Uterus (tissue), 4 donors: ENCODE measurements around the gene SLC4A1. TPM values are rescaled to one million over a fixed set of nuclear protein-coding genes. Genes with fewer than 3 reads are reported as not detected.

ENCODE experiments used
- DNase-seq, 2 donors: peaks; one replicate each; pipeline ENCODE4 v3.0.0-alpha.2; 2019 to 2020
- H3K27ac ChIP-seq, 2 donors: fragments of 200-600 bp; sonication (generic); 1 replicate in 1 of 2; 2 replicates in 1 of 2; pipeline ENCODE4 v1.5.1; 2016 to 2018
- H3K27me3 ChIP-seq, 2 donors: fragments of 200-600 bp; sonication (generic); one replicate each; pipeline ENCODE4 v1.5.1; 2018 to 2019; ENCODE audit warnings: control low read depth in 1 of 2
- H3K36me3 ChIP-seq, 2 donors: fragments of 200-600 bp; sonication (generic); one replicate each; pipeline ENCODE4 v1.5.1; 2019; ENCODE audit warnings: control low read depth in 1 of 2
- H3K4me1 ChIP-seq, 2 donors: fragments of 200-600 bp; sonication (generic); one replicate each; pipeline ENCODE4 v1.5.1; 2018 to 2019; ENCODE audit warnings: control low read depth in 1 of 2
- H3K4me3 ChIP-seq, 2 donors: fragments of 200-600 bp; sonication (generic); 1 replicate in 1 of 2; 2 replicates in 1 of 2; pipeline ENCODE4 v1.5.1; 2018 to 2019; ENCODE audit warnings: mild to moderate bottlenecking in 1 of 2
- H3K9me3 ChIP-seq, 2 donors: fragments of 200-600 bp; sonication (generic); one replicate each; pipeline ENCODE4 v1.5.1; 2019; ENCODE audit warnings: control low read depth in 1 of 2
- POLR2A ChIP-seq, 2 donors: fragments of 450-650 bp; IDR thresholded peaks; one replicate each; pipeline ENCODE4 v1.6.1; 2016; ENCODE audit warnings: antibody characterized with exemption in 2 of 2, mild to moderate bottlenecking in 1 of 2, moderate library complexity in 1 of 2
- intact Hi-C: fragments of 100-400 bp; cut with DNase I; formaldehyde crosslinking; loops from one replicate; pipeline ENCODE4 v1.15.1; 2023; ENCODE audit warnings: low total_unique reads
- total RNA-seq, 4 donors: library from RNA; depleted of rRNA in 3 of 4; stranded (reverse); fragments of >200 nt in 3 of 4; gene quantifications; one replicate each; pipeline versions ENCODE4 v1.1.0 to v1.2.4, GENCODE V29; 2014 to 2023
- TF ChIP-seq, protein P1 (sequence below), 4 experiments: fragments of 200-600 bp in 2 of 4; fragments of 450-650 bp in 2 of 4; sonication (generic) in 2 of 4; IDR thresholded peaks; one replicate each; pipeline ENCODE4 v1.5.1; 2016 to 2019; ENCODE audit warnings: antibody characterized with exemption in 4 of 4, mild to moderate bottlenecking in 2 of 4, moderate library complexity in 1 of 4
- donor health status: DM: yes; HTN: yes; CAD: no.

Gene SLC4A1
- total RNA-seq, 4 donors from 2014 or later: 8.4 TPM; not detected in 3

- Histone ChIP-seq H3K9me3 (no peaks in the 10 kb centered on the region), H3K4me1 (peaks cover 0 to 12% of the 10 kb centered on the region in 2 donors), H3K4me3 (no peak overlapping the region), H3K27me3 (no peaks in the 10 kb centered on the region), H3K27ac (no peak overlapping the region), H3K36me3 (no peaks in the 10 kb centered on the region)
- intact Hi-C loops: no loop called here
- no peak for DNase-seq
- TF ChIP-seq, protein P1, sequence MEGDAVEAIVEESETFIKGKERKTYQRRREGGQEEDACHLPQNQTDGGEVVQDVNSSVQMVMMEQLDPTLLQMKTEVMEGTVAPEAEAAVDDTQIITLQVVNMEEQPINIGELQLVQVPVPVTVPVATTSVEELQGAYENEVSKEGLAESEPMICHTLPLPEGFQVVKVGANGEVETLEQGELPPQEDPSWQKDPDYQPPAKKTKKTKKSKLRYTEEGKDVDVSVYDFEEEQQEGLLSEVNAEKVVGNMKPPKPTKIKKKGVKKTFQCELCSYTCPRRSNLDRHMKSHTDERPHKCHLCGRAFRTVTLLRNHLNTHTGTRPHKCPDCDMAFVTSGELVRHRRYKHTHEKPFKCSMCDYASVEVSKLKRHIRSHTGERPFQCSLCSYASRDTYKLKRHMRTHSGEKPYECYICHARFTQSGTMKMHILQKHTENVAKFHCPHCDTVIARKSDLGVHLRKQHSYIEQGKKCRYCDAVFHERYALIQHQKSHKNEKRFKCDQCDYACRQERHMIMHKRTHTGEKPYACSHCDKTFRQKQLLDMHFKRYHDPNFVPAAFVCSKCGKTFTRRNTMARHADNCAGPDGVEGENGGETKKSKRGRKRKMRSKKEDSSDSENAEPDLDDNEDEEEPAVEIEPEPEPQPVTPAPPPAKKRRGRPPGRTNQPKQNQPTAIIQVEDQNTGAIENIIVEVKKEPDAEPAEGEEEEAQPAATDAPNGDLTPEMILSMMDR (IDR thresholded peaks at IDR 0.05): no peak
- no peak for TF ChIP-seq POLR2A (IDR thresholded peaks at IDR 0.05)
These were observed 36.7 kb upstream of the SLC4A1 start for GRCh38 chr17:44304651-44305050.

DNA sequence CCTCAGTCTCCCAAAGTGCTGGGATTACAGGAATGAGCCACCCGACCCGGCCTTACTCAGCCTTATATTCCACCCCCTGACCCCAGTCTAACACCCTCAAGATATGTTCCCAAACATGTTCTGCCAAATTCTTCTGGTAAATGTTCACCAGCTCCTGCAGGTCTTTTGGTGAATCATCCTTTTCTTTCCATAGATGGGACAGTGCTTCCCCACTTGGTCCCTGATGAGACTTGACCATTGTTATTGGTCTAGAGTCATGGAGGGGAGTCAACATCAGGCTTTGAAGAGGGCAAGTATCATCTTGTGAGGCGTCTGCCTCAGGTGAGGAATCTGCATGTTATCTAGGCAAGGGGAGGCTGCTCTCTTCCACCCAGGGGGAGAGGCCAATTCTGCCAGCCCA, 30.0 kb upstream of the SLC4A1 start:
- no peak overlapping the region for H3K4me3 ChIP-seq
- TF ChIP-seq, protein P1 (IDR thresholded peaks at IDR 0.05): no peak
- no peak for TF ChIP-seq POLR2A (IDR thresholded peaks at IDR 0.05)
- H3K27me3 ChIP-seq: no peaks in the 10 kb centered on the region
- H3K4me1 ChIP-seq: no peaks in the 10 kb centered on the region
- intact Hi-C loops: no loop called here
- no peaks in the 10 kb centered on the region for H3K36me3 ChIP-seq
- no peak overlapping the region for H3K27ac ChIP-seq
- no peaks in the 10 kb centered on the region for H3K9me3 ChIP-seq
- no peak for DNase-seq

GRCh38 chr17:44293509-44294226, 25.7 kb upstream of the SLC4A1 start:
- H3K27me3 ChIP-seq: no peaks in the 10 kb centered on the region
- TF ChIP-seq, protein P1 (IDR thresholded peaks at IDR 0.05): no peak
- TF ChIP-seq POLR2A (IDR thresholded peaks at IDR 0.05): no peak
- intact Hi-C loops: no loop called here

DNA sequence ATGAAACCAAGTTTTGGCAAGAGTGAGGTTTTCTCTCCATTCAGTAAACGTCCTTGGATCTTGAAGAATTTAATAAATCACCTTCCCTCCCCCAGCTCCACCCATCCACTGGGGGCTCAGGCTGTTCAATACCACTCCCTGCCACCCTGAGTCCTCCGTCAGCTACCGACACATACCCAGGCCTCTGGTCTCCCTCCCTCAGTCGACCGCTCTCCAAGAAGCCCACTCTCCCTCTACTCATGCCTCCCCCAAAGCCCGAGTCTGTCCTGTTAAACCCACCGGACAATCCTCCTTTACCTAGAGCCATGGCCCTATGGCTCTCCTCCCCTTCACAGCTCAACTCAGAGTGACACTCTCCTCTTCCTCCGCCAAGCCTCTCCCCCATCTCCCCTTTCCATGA, 19.7 kb upstream of the SLC4A1 start:
- Histone ChIP-seq H3K4me3 (no peak overlapping the region), H3K27me3 (no peaks in the 10 kb centered on the region)
- no peak for TF ChIP-seq POLR2A (IDR thresholded peaks at IDR 0.05)
- TF ChIP-seq, protein P1 (IDR thresholded peaks at IDR 0.05): no peak

More at GRCh38 chr17:44293509-44294226, 25.7 kb upstream of the SLC4A1 start:
- no peaks in the 10 kb centered on the region for H3K4me1 ChIP-seq
- DNase-seq: no peak
- H3K27ac ChIP-seq: no peak overlapping the region
- no peaks in the 10 kb centered on the region for H3K36me3 ChIP-seq
- H3K9me3 ChIP-seq: no peaks in the 10 kb centered on the region
- H3K4me3 ChIP-seq: no peak overlapping the region

GRCh38 chr17:44284024-44284400, 16.1 kb upstream of the SLC4A1 start:
- no peak overlapping the region for H3K4me3 ChIP-seq
- no peaks in the 10 kb centered on the region for H3K4me1 ChIP-seq
- no peak overlapping the region for H3K27ac ChIP-seq
- no peaks in the 10 kb centered on the region for H3K36me3 ChIP-seq
- no peaks in the 10 kb centered on the region for H3K27me3 ChIP-seq
- H3K9me3 ChIP-seq: no peaks in the 10 kb centered on the region
- TF ChIP-seq POLR2A (IDR thresholded peaks at IDR 0.05): no peak
- TF ChIP-seq, protein P1 (IDR thresholded peaks at IDR 0.05): no peak
- intact Hi-C loops: no loop called here
- DNase-seq: no peak

More for the DNA sequence above, 19.7 kb upstream of the SLC4A1 start:
- DNase-seq: no peak
- intact Hi-C loops: no loop called here
- H3K4me1 ChIP-seq: no peaks in the 10 kb centered on the region
- H3K27ac ChIP-seq: no peak overlapping the region
- H3K36me3 ChIP-seq: no peaks in the 10 kb centered on the region
- no peaks in the 10 kb centered on the region for H3K9me3 ChIP-seq
